Sigmoid colon (tissue), 4 donors: Measurements from ENCODE around the gene CCDC57.

Source experiments
- EP300 ChIP-seq, 4 donors: sonication (generic); formaldehyde crosslinking; IDR thresholded peaks; one replicate each; pipeline ENCODE4 v1.6.1; 2017; ENCODE audit warnings: antibody characterized with exemption in 4 of 4
- POLR2A ChIP-seq, 2 donors: fragments of 450-650 bp; IDR thresholded peaks; one replicate each; pipeline ENCODE4 v1.6.1; 2016; ENCODE audit warnings: antibody characterized with exemption in 2 of 2, mild to moderate bottlenecking in 2 of 2, moderate library complexity in 2 of 2
- POLR2AphosphoS5 ChIP-seq, 4 donors: sonication (generic); formaldehyde crosslinking; IDR thresholded peaks; one replicate each; pipeline ENCODE4 v1.6.1; 2017; ENCODE audit warnings: antibody characterized with exemption in 4 of 4
- TF ChIP-seq, protein P1 (sequence below), 4 experiments: fragments of 450-650 bp in 3 of 4; fragments of 200-600 bp in 1 of 4; IDR thresholded peaks; one replicate each; pipeline ENCODE4 v1.5.1; 2016 to 2019; ENCODE audit warnings: antibody characterized with exemption in 4 of 4, mild to moderate bottlenecking in 3 of 4, moderate library complexity in 2 of 4

GRCh38 chr17:82055965-82056728 is 156.5 kb downstream of the CCDC57 start:
- TF ChIP-seq, protein P1, sequence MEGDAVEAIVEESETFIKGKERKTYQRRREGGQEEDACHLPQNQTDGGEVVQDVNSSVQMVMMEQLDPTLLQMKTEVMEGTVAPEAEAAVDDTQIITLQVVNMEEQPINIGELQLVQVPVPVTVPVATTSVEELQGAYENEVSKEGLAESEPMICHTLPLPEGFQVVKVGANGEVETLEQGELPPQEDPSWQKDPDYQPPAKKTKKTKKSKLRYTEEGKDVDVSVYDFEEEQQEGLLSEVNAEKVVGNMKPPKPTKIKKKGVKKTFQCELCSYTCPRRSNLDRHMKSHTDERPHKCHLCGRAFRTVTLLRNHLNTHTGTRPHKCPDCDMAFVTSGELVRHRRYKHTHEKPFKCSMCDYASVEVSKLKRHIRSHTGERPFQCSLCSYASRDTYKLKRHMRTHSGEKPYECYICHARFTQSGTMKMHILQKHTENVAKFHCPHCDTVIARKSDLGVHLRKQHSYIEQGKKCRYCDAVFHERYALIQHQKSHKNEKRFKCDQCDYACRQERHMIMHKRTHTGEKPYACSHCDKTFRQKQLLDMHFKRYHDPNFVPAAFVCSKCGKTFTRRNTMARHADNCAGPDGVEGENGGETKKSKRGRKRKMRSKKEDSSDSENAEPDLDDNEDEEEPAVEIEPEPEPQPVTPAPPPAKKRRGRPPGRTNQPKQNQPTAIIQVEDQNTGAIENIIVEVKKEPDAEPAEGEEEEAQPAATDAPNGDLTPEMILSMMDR (IDR thresholded peaks at IDR 0.05): no peak
- TF ChIP-seq POLR2A (IDR thresholded peaks at IDR 0.05) (no peak), POLR2AphosphoS5 (IDR thresholded peaks at IDR 0.05) (no peak), EP300 (IDR thresholded peaks at IDR 0.05) (no peak)
